Stimulated activated CD8-positive, alpha-beta memory T cell treated with anti-CD3 and anti-CD28 coated beads, Interleukin-7, amount 100 ng/mL, for 1 hour (primary cell): ENCODE measurements around the gene STC2.

ENCODE experiments used
- DNase-seq, 2 donors: peaks; one replicate each; pipeline ENCODE4 v3.0.0-alpha.2; 2020; ENCODE audit warnings: low read depth in 2 of 2

The STC2 gene

GRCh38 chr5:173314166-173314952, 13.9 kb downstream of the STC2 start:
- DNase-seq: no peak

GRCh38 chr5:173313351-173313801, 14.8 kb downstream of the STC2 start:
- no peak for DNase-seq

GRCh38 chr5:173312821-173313220, 15.4 kb downstream of the STC2 start:
- no peak for DNase-seq

GRCh38 chr5:173311818-173312585, 16.2 kb downstream of the STC2 start:
- DNase-seq: no peak

GRCh38 chr5:173310861-173311785, 17.1 kb downstream of the STC2 start:
- DNase-seq: no peak

- no peak for DNase-seq
Observed at GRCh38 chr5:173310218-173310769, 17.9 kb downstream of the STC2 start.

- DNase-seq: no peak
Observed at GRCh38 chr5:173309731-173310130, 18.5 kb downstream of the STC2 start.

- DNase-seq: no peak
Observed at GRCh38 chr5:173308226-173308625, 20.0 kb downstream of the STC2 start.

- no peak for DNase-seq
Observed at GRCh38 chr5:173307695-173308094, 20.5 kb downstream of the STC2 start.

- DNase-seq: no peak
Observed at GRCh38 chr5:173306695-173307094, 21.5 kb downstream of the STC2 start.

- DNase-seq: no peak
Observed at GRCh38 chr5:173304591-173304988, 23.6 kb downstream of the STC2 start.

GRCh38 chr5:173303878-173304590, 24.2 kb downstream of the STC2 start:
- no peak for DNase-seq

- DNase-seq: no peak
Observed at GRCh38 chr5:173302546-173303155, 25.6 kb downstream of the STC2 start.

GRCh38 chr5:173301695-173302545, 26.3 kb downstream of the STC2 start:
- no peak for DNase-seq

GRCh38 chr5:173300389-173301047, 27.7 kb downstream of the STC2 start:
- no peak for DNase-seq

- DNase-seq: no peak
Observed at GRCh38 chr5:173299820-173300219, 28.4 kb downstream of the STC2 start.

- no peak for DNase-seq
Observed at GRCh38 chr5:173298213-173298926, 29.8 kb downstream of the STC2 start.

- DNase-seq: no peak
Observed at GRCh38 chr5:173297813-173298212, 30.4 kb downstream of the STC2 start.
